Mesodermal cell (in vitro differentiated cells): Measurements from ENCODE around the gene PPM1H.

Experiments
- H3K27ac ChIP-seq: 2 replicates; pipeline ENCODE4 v1.7.0; 2013; ENCODE audit warnings: mild to moderate bottlenecking, low read depth, low read length, moderate library complexity; ENCODE audit not compliant: severe bottlenecking
- H3K36me3 ChIP-seq: 2 replicates; pipeline ENCODE4 v1.7.1; 2013; ENCODE audit warnings: mild to moderate bottlenecking, low read length, moderate library complexity; ENCODE audit not compliant: control insufficient read depth, insufficient read depth
- H3K4me1 ChIP-seq: one replicate; pipeline ENCODE4 v1.7.1; 2013; ENCODE audit warnings: mild to moderate bottlenecking, low read length; ENCODE audit not compliant: insufficient read depth, control insufficient read depth, poor library complexity, severe bottlenecking
- H3K4me3 ChIP-seq: 2 replicates; pipeline ENCODE4 v1.7.0; 2013; ENCODE audit warnings: low read length, control low read depth, mild to moderate bottlenecking; ENCODE audit not compliant: insufficient read depth, poor library complexity, severe bottlenecking; ENCODE audit errors: extremely low read depth
- H3K9me3 ChIP-seq: 2 replicates; pipeline ENCODE4 v1.7.1; 2013; ENCODE audit warnings: mild to moderate bottlenecking, low read length, moderate library complexity; ENCODE audit not compliant: control insufficient read depth
- WGBS, 2 experiments: methylation state at CpG; one replicate each; pipeline ENCODE4 v1.1.5; 2013; ENCODE audit warnings: missing lambda C conversion rate in 2 of 2; ENCODE audit not compliant: insufficient coverage in 2 of 2; 5-methylcytosine and 5-hydroxymethylcytosine counted together

The PPM1H gene

DNA sequence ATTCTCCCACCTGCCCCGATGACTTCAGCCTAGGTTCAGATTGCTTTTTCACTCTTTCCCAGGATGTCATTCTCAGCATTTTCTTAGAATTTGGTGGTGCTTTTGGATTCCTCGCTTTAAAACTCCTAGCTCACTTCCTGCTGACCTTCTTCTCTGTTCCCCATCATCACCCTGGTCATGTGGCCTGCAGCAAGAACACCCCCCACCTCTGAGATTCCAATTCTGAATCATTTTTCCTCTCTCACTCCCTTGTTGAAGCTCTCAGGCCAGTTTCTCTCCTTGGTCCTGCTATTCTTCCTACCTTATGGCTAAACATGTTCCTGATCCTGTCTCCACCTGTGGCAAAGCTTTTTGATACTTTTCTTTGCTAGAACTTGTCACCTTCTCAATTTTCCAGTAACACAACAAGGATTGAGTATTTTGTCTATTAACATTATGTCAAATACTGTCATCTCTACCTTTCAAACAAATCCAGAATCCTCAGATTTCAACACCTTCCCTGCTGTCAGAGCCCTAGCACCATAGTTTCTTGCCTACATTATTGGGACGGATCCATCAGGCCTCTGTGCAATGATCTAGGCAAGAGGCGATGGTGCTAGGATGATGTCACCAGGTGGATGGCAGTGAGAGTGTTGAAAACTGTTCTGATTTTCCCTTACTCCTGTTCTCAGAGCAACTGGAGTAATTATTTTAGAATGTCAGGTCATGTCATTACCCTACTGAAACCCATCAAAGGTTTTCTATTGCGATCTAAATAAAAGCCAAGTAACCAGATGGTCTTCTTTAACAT lies 234.7 kb downstream of the PPM1H start:
- Histone ChIP-seq H3K4me1 (peaks cover 30% of the 10 kb centered on the region), H3K9me3 (no peaks in the 10 kb centered on the region), H3K4me3 (no peak overlapping the region), H3K27ac (no peak overlapping the region), H3K36me3 (no peaks in the 10 kb centered on the region)
- 100% methylated on average over 2 of the region's 5 CpGs for WGBS, 2 experiments

DNA sequence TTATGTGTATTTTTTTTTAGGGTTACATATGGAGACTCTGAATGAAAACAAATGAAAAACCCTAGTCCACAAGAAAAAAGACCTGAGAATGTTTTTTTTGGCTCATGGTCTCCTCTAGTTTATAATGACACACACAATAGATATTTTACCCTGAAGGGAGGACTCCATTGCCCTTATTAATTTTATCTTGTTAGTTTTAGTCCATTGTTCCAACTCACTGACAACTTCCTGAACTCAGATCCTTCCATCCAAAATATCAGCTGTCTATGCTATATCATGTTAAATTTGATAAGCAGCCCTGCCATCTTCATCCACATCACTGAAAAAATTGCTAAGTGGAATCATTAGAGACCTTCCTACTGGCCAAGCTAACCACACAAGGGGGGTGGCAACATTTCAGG lies 236.2 kb downstream of the PPM1H start:
- Histone ChIP-seq H3K4me1 (peaks cover 22% of the 10 kb centered on the region), H3K4me3 (no peak overlapping the region), H3K9me3 (no peaks in the 10 kb centered on the region), H3K27ac (no peak overlapping the region), H3K36me3 (no peaks in the 10 kb centered on the region)

- WGBS, 2 experiments = 87 to 94% methylated on average over 1 of the region's 1 CpG
- Histone ChIP-seq H3K4me3 (no peak overlapping the region), H3K4me1 (peaks cover 21% of the 10 kb centered on the region), H3K27ac (no peak overlapping the region), H3K36me3 (no peaks in the 10 kb centered on the region), H3K9me3 (no peaks in the 10 kb centered on the region)
Measured at GRCh38 chr12:62697893-62698292, 237.1 kb downstream of the PPM1H start.

GRCh38 chr12:62695696-62696095 lies 239.3 kb downstream of the PPM1H start:
- 46 to 48% methylated on average over 2 of the region's 2 CpGs for WGBS, 2 experiments
- Histone ChIP-seq H3K4me1 (peaks cover 9% of the 10 kb centered on the region), H3K9me3 (no peaks in the 10 kb centered on the region), H3K4me3 (no peak overlapping the region), H3K27ac (no peak overlapping the region), H3K36me3 (no peaks in the 10 kb centered on the region)

DNA sequence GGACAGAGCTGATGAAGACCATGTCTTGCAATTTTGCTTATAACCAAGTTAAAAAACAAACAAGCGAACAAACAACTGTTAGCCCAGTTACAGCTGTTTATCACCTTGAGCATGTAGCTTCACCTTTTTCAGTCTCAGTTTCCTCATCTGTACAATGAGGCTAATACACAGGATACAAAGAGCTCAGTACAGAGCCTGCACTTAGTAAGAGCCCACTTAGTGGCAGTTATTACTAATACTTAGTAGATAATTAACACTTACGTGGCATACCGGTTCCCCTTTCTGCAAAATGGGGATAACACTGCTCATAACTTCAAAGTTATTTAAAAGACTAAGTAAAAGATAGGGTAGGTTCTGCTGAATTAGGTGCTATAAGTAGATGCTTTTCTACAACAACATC lies 240.3 kb downstream of the PPM1H start:
- Histone ChIP-seq H3K4me1 (peaks cover 9% of the 10 kb centered on the region), H3K36me3 (no peaks in the 10 kb centered on the region), H3K9me3 (no peaks in the 10 kb centered on the region), H3K27ac (no peak overlapping the region), H3K4me3 (no peak overlapping the region)
- WGBS, 2 experiments = 100% methylated on average over 1 of the region's 3 CpGs

DNA sequence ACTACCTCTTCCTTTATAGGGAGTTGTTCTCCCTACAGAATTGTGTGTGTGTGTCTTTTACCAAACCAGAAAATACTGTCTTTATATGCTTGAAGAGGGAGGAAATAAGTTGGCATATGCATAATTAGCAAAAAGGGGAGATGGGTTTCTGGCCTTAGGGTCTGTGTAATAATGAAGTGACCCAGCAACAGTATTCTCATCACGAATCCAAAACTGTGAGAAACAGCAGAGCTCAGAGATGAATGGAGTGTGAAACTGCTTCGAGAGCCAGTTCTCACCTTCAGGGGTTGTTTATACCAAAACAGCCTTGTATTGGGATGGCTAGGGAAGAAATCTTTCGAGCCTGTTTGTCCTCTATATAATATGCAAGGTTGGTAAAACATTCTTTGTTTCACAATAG lies 240.8 kb downstream of the PPM1H start:
- Histone ChIP-seq H3K36me3 (no peaks in the 10 kb centered on the region), H3K4me1 (peaks cover 9% of the 10 kb centered on the region), H3K9me3 (no peaks in the 10 kb centered on the region), H3K4me3 (no peak overlapping the region), H3K27ac (no peak overlapping the region)
- 40 to 64% methylated on average over 1 to 2 of the region's 3 CpGs for WGBS, 2 experiments

DNA sequence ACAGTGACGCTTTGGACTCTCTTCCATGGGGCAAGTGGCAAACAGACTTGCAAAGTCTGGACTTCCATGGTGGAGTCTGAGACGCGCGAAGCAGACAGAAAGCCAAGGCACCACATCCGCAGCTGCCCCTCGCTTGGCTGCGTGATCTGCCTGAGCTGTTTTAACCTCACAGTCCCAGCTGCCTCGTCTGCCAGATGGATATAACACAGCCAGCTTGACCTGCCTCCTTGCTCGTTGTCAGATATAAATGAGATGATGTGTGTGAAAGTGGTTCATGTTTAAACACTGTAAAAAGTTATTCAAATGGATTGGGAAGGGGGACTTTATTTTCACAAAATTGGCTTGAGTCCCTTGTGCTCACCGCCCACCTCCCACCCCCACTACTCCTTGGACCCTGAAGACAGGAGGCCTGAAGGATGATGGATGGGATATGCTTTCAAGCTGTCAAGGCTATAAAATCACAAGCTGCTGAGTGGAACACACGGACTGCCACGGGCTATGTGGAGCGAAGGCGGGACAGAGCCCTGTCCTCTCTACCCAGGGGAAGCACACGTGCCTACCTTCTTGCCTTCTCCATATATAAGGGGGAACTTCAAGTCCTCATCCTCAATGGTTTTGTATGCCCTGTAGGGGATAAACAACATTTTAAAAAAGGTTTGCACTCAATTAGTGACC lies 241.4 kb downstream of the PPM1H start:
- H3K27ac ChIP-seq = no peak overlapping the region
- peaks cover 9% of the 10 kb centered on the region for H3K4me1 ChIP-seq
- H3K9me3 ChIP-seq = no peaks in the 10 kb centered on the region
- H3K36me3 ChIP-seq = no peaks in the 10 kb centered on the region
- H3K4me3 ChIP-seq = no peak overlapping the region
- 83 to 94% methylated on average over 10 to 12 of the region's 15 CpGs for WGBS, 2 experiments

GRCh38 chr12:62692884-62693283 lies 242.1 kb downstream of the PPM1H start:
- Histone ChIP-seq H3K4me3 (no peak overlapping the region), H3K27ac (no peak overlapping the region), H3K9me3 (no peaks in the 10 kb centered on the region), H3K4me1 (peaks cover 9% of the 10 kb centered on the region), H3K36me3 (no peaks in the 10 kb centered on the region)
- WGBS, 2 experiments = 90 to 100% methylated on average over 1 to 3 of the region's 7 CpGs

DNA sequence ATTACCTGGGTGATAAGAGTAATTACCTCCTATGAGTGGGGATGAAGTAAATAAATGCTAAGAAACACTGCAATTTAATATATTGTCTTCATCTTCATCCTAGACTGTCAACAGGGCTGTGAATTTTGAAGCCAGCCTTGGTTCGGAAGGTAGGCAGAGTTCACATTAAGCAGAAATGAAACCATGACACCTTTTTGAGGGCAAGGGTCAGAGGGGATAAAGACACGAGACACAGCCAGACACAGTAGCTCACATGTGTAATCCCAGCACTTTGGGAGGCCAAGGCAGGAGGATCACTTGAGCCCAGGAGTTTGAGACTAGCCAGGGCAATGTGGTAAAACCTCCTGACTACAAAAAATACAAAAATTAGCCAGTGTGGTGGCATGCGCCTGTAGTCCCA lies 243.6 kb downstream of the PPM1H start:
- Histone ChIP-seq H3K27ac (no peak overlapping the region), H3K9me3 (no peaks in the 10 kb centered on the region), H3K36me3 (no peaks in the 10 kb centered on the region), H3K4me1 (peaks cover 9% of the 10 kb centered on the region), H3K4me3 (no peak overlapping the region)
- 76 to 97% methylated on average over 2 to 3 of the region's 3 CpGs for WGBS, 2 experiments

DNA sequence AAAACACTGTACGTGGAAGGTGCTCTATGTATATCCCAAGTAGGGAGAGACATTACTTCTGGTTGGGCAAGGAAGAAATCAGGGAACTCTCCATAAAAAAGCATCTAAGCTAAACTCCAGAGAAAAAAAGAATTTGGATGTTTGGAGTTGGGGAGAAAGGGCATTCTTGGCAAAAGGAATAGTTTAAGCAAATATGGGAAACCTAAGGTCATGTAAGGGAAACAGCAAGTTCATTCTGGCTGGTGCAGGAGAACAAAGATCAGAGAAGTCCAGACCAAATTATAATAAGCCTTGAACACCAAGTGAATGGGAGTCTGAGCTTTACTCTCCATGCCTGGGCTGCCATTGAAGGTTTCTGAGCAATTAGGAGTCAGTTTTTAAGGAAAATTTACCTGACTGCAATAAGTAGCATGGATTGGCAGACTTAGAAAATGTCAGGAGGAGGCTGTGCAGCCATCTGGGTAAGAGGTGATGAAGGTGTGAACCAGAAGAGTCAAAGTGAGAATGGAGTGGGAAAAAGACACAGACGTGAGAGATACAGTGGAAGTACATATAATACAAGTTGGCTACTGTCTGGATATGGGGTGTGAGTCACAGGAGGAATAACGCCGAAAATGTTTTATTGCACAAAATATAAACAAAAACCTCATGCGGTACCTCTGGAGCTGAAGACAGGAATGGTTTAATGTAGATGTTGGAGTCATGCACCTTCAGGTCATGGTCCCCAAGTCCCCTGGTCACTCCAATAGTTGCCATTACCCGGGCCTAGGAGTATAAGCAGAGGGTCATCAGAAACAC lies 245.7 kb downstream of the PPM1H start:
- 83 to 94% methylated on average over 2 to 3 of the region's 6 CpGs for WGBS, 2 experiments
- H3K9me3 ChIP-seq = no peaks in the 10 kb centered on the region
- peaks cover 11% of the 10 kb centered on the region for H3K4me1 ChIP-seq
- H3K4me3 ChIP-seq = no peak overlapping the region
- H3K27ac ChIP-seq = no peak overlapping the region
- H3K36me3 ChIP-seq = no peaks in the 10 kb centered on the region
